GM21367 (cell line): ENCODE data around the gene SFRP5.

Experiments
- ATAC-seq: cut with Tn5 transposase; IDR thresholded peaks from one replicate; pipeline ENCODE4 v1.9.1; 2021; ENCODE audit not compliant: unreplicated experiment

Gene SFRP5

GRCh38 chr10:97766996-97767924, 4.5 kb downstream of the SFRP5 start:
- no peak for ATAC-seq

GRCh38 chr10:97766106-97766810, 5.5 kb downstream of the SFRP5 start:
- no peak for ATAC-seq

- ATAC-seq: no peak
Measured at GRCh38 chr10:97765201-97765600, 6.6 kb downstream of the SFRP5 start.

- ATAC-seq: no peak
Measured at GRCh38 chr10:97764519-97764931, 7.3 kb downstream of the SFRP5 start.

GRCh38 chr10:97763947-97764346, 7.9 kb downstream of the SFRP5 start:
- no peak for ATAC-seq

- no peak for ATAC-seq
Measured at GRCh38 chr10:97763411-97763810, 8.4 kb downstream of the SFRP5 start.

GRCh38 chr10:97762816-97763215, 9.0 kb downstream of the SFRP5 start:
- no peak for ATAC-seq

GRCh38 chr10:97762056-97762455, 9.7 kb downstream of the SFRP5 start:
- ATAC-seq: no peak

- ATAC-seq: no peak
Measured at GRCh38 chr10:97761331-97761865, 10.4 kb downstream of the SFRP5 start.

GRCh38 chr10:97760461-97761257, 11.1 kb downstream of the SFRP5 start:
- no peak for ATAC-seq

GRCh38 chr10:97759946-97760345, 11.9 kb downstream of the SFRP5 start:
- ATAC-seq: no peak

- ATAC-seq: no peak
Measured at GRCh38 chr10:97759158-97759887, 12.5 kb downstream of the SFRP5 start.

GRCh38 chr10:97757471-97757870, 14.3 kb downstream of the SFRP5 start:
- no peak for ATAC-seq

- no peak for ATAC-seq
Measured at GRCh38 chr10:97755718-97756117, 16.1 kb downstream of the SFRP5 start.

- ATAC-seq: no peak
Measured at GRCh38 chr10:97754726-97755125, 17.1 kb downstream of the SFRP5 start.

- ATAC-seq: no peak
Measured at GRCh38 chr10:97752956-97753355, 18.8 kb downstream of the SFRP5 start.

GRCh38 chr10:97748116-97748515, 23.7 kb downstream of the SFRP5 start:
- ATAC-seq: no peak

GRCh38 chr10:97747573-97747972, 24.2 kb downstream of the SFRP5 start:
- no peak for ATAC-seq

GRCh38 chr10:97744405-97745035, 27.3 kb downstream of the SFRP5 start:
- no peak for ATAC-seq
